HG03558 (cell line): ENCODE measurements around the gene ARHGAP26.

Source experiments
- ATAC-seq: cut with Tn5 transposase; IDR thresholded peaks from one replicate; pipeline ENCODE4 v1.9.1; 2021; ENCODE audit warnings: moderate number of reproducible peaks; ENCODE audit not compliant: unreplicated experiment; ENCODE audit errors: extremely low read depth

Gene ARHGAP26

DNA sequence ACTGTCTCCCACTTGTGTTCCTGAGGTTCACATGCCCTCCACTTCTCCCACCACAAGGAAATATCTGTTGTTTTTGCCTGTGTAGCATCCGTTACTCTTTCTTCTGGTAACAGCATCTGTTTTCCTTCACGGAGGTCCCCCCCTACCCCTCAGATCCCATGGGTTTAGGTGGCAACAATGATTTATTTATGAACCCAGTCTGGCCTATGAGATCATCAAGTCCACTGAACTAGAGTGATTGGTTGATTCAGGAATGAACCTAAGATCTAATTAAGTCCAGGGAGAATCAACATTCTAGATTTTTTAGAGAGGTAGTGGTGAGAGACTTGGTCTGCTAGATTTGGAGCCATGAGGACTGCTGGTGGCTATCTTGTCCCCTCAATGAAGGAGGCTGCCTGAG lies 466.5 kb downstream of the ARHGAP26 start:
- no peak for ATAC-seq

DNA sequence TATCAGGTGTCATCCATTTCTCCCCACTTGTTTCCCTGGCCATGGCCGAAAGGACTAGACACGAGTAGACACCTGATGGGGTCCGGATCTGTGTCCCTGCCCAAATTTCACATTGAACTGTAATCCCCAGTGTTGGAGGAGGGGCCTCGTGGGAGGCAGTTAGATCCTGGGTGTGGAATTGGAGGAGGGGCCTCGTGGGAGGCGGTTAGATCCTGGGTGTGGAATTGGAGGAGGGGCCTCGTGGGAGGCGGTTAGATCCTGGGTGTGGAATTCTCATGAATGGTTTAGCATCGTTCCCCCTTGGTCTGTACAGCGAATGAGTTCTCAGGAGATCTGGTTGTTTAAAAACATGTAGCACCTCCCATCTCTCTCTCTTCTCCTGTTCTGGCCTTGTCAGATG lies 467.5 kb downstream of the ARHGAP26 start:
- no peak for ATAC-seq

DNA sequence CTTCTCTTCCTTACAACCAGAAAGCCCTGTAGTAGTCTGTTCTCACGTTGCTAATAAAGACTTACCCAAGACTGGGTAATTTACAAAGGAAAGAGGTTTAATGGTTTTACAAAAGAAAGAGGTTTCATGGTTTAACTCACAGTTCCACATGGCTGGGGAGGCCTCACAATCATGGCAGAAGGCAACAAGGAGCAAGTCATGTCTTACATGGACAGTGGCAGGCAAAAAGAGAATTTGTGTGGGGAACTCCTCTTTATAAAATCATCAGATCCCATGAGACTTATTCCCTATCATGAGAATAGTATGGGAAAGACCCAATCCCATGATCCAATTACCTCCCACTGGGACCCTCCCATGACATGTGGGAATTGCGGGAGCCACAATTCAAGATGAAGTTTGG lies 468.4 kb downstream of the ARHGAP26 start:
- ATAC-seq = no peak

DNA sequence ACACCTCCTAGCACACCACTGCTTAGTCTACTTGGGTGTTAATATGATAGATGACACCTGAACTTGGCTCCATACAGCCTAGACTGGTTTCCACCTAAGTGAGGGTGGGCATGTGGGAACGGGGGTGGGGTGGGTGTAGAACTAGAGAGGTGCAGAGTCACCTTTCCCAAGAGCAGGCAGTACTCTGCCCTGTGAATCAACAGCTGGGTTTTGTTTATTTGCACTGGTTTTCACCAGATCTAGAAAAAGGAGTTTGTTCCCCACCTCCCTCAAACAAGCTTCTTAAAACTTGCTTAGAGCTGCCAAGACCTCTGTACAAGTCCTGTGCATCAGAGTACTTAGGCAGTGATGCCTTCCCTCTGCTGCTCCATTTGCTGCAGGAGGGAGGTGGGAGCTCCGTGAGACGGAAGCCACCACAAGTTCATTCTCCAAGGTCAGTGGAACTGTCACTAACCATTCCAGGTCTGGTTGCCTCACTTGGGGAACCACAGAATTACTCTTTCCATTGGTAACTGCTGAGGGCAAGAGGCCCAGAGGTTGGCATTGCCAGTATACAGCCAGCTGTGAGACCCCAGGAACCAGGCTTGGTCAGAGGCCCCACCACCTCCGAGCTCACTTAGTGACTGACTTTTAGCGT lies 469.8 kb downstream of the ARHGAP26 start:
- ATAC-seq = no peak

DNA sequence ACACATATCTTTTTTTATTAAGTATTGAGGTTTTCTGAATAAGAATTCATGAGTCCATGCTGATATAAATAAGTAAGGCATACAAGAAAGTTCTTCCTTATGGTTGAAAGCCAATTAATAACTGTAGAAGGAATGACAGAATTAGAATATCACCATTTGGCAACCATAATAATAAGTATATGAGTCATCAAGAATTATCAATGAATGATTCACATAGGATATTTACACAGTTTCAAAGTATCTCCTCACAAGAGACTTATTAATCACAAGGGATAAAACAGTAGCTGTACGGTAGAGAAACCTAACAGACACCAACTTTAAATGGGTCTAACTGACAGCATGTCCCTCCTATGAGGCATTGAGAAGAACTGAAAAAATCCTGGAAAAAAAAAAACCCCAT lies 471.7 kb downstream of the ARHGAP26 start:
- ATAC-seq = no peak

DNA sequence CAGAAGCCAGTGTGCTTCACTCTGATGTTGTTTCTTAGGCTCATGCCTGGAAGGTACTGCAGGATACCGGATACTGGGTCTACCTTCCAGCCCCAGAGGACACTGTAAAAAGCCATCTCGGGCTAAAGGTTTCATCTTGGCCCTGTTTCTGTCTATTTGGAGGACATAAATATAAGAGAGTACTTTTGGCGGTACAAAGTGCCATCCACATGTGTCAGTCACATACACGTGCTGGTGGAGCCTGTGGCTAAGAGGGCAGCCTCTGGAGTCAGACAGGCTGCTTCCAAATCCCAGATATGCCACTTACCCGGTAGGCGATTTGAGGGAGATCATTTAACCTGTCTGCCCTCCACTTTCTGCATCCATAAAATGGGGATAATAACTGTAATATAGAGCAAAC lies 472.9 kb downstream of the ARHGAP26 start:
- no peak for ATAC-seq

DNA sequence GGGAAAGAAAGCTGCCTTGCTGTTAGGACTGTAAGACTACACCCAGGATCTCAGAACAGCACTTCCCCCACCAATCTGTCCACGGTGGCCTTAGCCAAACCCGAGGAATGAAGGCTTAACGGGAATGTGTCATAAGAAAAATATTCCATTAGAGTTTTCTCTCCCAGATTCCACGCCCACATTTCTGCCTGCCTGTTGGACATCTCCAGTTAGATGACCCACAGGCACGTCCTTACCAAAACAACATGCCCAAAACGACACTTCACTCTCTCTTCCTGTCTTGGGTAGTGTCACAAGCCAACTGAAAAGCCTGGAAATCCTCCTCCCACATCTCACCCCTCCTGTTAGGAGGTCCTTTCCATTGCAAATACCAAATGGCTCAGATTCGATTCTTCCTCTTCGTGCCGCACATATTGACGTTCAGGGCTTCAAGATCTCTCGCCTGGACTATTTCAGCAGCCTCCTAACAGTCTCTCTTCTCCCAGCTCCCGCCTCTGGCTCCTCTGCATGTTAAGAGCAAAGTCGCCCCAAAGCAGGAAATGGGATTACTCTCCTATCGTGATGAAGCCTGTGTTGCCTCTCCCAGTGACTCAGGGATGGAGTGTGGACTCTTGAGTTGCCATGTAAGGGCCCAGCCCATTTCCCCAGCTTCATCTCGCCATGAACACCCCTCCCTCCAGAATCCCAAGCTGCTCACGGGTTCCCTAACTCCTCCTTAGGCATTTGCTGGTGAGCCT lies 474.0 kb downstream of the ARHGAP26 start:
- ATAC-seq = no peak

DNA sequence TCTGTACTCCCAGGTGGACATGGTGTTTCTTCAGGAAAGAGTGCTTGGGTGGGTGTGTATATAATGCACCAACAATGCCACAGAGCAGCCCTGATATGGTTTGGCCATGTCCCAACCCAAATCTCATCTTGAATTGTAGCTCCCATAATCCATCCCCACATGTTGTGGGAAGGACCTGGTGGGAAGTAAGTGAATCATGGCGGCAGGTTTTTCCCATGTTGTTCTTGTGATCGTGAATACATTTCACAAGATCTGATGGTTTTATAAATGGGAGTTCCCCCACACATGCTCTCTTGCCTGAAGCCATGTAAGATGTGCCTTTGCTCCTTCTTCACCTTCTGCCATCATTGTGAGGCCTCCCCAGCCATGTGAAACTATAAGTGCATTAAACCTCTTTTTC lies 474.8 kb downstream of the ARHGAP26 start:
- ATAC-seq = no peak

DNA sequence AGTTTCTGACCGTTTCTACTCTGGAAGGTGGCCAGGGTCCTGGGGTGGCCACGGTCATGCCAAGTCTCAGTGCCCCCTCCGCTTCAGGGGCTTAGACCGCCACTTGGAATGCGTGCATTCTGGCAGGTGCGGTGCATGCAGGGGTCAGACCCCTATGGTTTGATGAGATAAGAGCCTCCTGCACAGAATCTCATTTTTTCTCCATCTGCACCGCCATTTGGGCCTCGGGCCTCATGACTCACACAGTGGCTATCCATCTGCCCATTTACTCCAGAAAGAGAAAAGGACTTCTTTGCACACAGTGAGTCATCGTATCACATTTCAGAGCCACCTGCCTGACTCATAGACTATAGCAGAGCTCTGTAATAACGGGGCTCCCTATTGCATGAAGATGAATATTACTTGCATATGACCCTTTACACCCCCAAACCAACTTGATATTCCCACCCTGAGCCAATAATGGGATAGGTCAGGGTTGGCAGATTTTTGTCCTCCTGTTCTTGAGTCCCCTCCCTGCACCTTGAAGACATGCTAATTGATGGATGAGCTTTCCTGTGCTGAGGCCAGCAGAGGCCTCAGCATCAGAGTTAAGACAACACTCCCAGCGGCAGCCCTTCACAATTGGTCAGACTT lies 475.9 kb downstream of the ARHGAP26 start:
- no peak for ATAC-seq

DNA sequence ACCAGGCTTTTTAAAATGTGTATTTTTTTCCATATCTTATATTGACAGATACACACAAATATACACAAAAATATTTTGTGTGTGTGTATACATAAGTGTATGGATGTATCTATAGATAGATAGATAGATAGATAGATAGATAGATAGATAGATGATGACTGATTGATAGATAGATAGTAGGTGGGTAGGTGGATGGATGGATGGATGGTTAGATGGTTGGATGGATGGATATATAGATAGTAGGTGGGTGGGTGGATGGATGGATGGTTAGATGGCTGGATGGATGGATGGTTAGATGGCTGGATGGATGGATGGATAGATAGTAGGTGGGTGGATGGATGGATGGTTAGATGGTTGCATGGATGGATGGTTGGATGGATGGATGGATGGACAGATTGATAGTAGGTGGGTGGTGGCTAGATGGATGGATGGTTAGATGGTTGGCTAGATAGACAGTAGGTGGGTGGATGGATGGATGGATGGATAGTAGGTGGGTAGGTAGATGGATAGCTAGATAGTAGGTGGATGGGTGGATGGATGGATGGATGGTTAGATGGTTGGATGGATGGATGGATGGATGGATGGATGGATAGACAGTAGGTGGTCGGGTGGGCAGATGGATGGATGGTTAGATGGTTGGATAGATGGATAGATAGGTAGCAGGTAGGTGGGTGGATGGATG lies 477.1 kb downstream of the ARHGAP26 start:
- no peak for ATAC-seq

DNA sequence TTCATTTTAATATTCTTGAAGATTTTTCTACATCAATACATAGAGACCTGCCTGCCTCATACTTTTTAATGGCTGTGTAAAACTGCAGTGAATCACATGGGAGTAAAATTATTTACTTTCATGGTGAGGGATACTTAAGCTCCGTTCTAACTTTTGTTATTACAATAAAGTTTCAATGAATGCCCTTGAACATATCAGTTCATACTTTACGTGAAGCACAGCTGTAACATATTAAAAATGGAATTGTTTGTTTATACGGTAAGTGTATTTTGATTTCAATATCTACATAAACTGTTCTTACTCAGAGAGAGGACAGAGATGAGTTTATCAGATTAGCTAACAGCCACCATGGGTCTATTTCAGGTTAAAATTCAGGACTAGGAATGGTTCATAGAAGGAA lies 478.2 kb downstream of the ARHGAP26 start:
- no peak for ATAC-seq

DNA sequence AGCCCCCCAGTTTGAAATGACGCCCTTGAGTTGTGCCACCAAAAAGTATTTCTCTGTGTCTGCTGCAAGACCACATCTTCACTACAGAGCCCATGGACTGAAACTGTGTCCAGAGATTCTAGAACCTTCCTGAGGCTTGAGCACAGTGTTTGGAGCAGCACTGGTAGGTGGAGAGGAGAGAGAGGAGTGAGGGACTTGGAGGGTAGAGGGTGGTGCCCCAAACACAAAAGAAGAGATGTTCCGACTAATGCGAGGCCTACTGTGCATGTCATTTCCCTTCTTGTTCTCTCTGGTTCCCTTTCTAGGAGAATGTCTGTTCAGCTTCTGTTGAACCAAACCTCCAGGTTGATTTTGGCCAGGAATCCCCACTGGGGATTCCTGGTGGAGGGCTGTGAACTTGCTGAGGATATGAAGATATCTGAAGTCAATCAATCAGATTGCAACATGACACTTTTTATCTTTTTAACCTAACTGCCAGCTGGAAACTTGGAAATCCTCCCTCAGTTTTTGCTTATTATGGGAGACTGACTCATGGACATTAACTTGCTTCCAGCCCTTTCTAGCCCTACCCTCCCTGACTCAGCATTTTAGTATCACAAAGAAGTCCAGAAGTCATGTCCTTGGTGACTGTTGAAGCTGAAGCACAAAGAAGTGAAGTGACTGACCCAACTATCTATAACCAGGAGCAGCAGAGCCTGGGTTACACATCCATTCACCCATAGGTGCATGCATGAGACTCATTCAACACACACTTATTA lies 478.8 kb downstream of the ARHGAP26 start:
- ATAC-seq = no peak

DNA sequence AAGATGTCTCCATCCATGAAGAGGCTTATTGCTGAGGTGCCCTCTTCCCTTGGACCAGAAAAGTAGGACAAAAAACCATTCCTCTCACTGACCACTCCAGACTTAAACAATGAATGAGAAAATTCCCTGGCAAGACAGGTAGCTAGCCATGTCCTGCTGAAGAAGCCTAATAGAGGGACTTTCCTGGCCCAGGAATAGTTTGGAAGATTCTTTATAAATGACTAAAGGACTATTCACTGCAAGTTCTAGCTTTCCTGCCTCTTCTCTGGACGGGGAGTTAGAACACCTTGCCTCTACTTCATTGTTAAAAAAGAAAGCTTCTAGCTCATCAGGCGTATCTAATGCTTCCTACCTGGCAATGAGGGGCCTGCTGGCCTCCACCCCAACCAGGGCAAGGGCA lies 479.7 kb downstream of the ARHGAP26 start:
- no peak for ATAC-seq

DNA sequence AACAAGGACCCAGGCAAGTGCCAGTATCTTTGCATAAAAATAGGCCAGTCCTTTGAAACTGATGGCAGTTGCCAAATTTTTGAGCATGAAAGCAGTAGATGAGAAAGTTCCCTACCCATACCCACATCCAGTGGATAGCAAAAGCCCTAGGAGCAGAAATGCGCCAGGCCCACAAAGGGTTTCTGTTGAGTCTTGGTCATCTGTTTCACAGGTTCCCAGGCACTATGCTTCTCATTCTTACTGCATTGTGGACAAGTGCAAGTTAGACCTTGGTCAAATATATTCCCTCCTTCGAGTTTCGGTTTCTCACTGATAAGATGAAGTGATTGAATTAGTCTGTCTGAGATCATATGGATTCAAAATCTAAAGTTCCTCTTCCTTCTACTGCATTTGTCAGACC lies 481.0 kb downstream of the ARHGAP26 start:
- ATAC-seq = peak; percentile 62

DNA sequence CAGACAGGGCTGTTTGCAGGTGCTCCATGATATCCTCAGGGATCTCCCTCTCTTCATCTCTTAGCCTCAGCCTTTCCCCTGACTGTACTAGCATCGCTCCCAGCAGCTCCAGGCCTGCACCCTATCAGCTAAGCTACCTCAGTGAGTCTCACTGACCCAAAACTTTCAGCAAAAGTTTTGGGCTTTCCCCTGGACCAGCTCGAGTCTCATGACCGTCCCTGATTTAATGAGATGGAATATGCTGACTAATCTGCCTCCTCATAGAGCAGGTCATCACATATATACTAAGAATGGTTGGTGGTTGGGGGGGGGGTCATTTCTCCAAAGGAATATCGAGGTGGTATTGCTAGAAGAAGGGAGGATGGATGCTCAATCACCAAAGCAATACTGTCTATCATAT lies 481.8 kb downstream of the ARHGAP26 start:
- ATAC-seq = no peak

DNA sequence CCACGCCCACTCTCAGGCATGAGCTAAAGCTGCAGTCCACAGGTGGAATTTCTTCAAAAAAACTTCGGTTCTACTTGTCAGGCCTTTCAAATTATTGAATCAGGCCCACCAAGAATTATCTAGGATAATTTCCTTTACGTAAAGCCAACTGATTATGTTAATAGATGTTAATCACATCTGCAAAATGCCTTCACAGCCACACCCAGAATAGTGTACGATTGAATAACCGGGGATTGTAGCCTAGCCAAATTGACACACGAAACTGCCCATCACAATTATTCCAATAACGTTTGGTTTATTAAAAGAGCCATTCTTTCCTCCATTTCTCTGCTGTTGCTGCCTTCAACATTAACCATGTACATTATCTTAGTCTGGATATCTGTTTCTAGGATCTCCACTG lies 484.6 kb downstream of the ARHGAP26 start:
- ATAC-seq = no peak

DNA sequence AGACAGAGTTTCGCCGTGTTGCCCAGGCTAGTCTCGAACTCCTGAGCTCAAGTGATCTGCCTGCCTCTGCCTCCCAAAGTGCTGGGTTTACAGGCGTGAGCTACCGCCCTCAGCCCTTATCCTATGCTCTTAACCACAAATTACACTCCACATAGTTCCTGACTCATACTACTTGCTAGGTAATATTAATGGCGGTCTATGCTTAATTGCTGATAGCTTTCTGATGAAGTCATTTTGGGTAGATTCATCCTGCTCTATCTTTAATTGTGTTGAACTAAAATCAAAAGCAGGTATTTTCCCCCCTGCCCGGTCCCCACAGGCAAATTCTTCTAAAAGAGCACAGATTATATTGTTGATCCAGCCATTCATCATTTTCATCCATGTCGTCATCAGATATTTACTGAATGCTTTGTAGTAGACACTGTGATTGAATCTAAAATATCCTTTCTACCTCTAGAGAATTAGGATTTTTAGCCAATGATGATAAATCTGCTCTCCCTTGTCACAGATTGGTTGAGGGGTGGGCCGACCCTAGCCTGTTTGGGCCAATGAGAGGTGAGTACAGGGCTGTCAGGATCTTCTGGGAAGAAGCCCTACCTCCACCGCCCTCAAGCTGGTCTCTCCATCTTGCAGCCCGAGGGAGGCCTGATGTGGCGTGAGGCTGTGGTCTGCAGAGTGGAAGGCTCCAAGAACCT lies 488.5 kb downstream of the ARHGAP26 start:
- ATAC-seq = no peak

DNA sequence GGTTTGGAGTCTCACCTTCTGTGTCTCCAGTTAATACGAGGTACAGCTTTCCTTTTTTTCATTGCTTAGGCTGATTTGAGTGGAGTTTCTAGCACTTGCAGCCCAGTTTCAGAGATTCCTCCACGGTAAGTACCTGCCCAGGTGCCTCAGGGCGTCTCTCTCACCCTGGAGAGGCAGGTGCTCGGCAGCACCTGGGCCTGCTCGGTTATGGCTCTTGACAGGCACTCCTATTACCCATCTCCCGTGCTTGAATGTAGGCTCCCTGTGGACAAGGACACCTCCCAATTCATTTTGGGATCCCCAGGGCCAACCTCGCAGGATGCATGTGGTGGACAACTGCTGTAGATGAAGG lies 489.1 kb downstream of the ARHGAP26 start:
- ATAC-seq = no peak

DNA sequence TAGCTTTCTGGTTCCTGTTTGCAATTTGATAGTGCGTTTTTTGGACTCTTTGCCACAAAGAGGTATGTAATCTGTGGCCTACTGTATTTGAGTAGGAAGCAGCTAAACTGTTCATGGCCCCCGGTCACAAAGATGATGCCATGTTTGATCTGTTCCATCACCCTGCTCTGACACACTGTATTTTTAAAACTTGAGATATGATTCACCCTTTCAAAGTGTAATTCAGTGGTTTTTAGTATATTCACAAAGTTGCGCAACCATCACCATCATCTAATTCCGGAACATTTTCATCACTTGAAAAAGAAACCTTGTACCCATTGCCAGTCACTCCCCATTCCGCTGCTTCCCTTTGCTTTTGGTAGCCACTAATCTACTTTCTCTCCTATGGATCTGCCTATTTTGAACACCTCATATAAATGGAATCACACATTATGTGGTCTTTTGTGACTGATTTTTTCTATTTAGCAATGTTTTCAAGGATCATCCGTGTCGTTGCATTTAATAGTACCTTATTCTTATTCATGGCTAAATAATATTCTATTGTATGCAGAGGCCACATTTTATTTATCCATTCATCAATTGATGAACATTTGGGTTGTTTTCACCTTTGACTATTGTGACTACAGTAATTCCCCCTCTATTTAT lies 491.7 kb downstream of the ARHGAP26 start:
- no peak for ATAC-seq
